K562 (cell line): Measurements from ENCODE around the gene UGT3A2. TPM values are rescaled to one million over a fixed set of nuclear protein-coding genes. Genes with fewer than 3 reads are reported as not detected.

Experiments
- ATAC-seq: fragments of 200-7000 bp; cut with Tn5 transposase; 3 replicates; pipeline ENCODE4 v1.9.1; 2020; ENCODE audit warnings: moderate library complexity
- BruUV-seq: library from RNA; stranded (reverse); fragments of 400-500 nt; replicated peaks from 2 replicates; lab custom pipeline; 2021; lab: Mats Ljungman, UMichigan
- CTCF ChIA-PET: fragments of 300-600 bp; formaldehyde crosslinking; extraction: SDS; loops from one replicate; lab custom pipeline; 2021; ENCODE audit warnings: low intra/inter-chr PET ratio; lab: Yijun Ruan, JAX
- POLR2A ChIA-PET: fragments of 300-600, 350-650 bp; sonication (Branson Sonifier 250); formaldehyde crosslinking; extraction: SDS; loops from one replicate; lab custom pipeline; 2021; ENCODE audit warnings: antibody characterized with exemption, inconsistent platforms; lab: Yijun Ruan, JAX
- DNase-seq, 4 experiments: peaks; one replicate each; pipeline versions ENCODE4 v3.0.0 to v3.0.0-alpha.2; 2011 to 2018; ENCODE audit warnings: low spot score in 3 of 4, mixed read lengths in 3 of 4; ENCODE audit errors: extremely low read depth in 1 of 4
- FAIRE-seq: peaks from 2 replicates; lab custom pipeline; 2011; peaks lifted over from hg19 to GRCh38; lab: Jason Lieb, UNC
- H2AFZ ChIP-seq: 2 replicates; pipeline ENCODE4 v1.6.0; 2011; ENCODE audit warnings: low read depth, low read length, control low read depth, inconsistent platforms
- H3K27ac ChIP-seq: fragments of 200-600 bp; 3 replicates; pipeline ENCODE4 v1.8.0; 2011; ENCODE audit warnings: low read depth, mild to moderate bottlenecking, control low read depth, inconsistent platforms, low read length, moderate library complexity, mixed read lengths; ENCODE audit errors: extremely low read depth
- H3K27me3 ChIP-seq, 2 experiments: fragments of 300-600 bp in 1 of 2; 2 replicates in 1 of 2; 3 replicates in 1 of 2; pipeline versions ENCODE4 v1.6.0 to v1.8.0; 2011; ENCODE audit warnings: inconsistent platforms in 2 of 2, low read length in 2 of 2, mild to moderate bottlenecking in 1 of 2, mixed read lengths in 1 of 2, moderate library complexity in 1 of 2; ENCODE audit not compliant: control insufficient read depth in 2 of 2, insufficient read depth in 2 of 2
- H3K36me3 ChIP-seq: fragments of 300-600 bp; 3 replicates; pipeline ENCODE4 v1.8.0; 2011; ENCODE audit warnings: mild to moderate bottlenecking, low read length, inconsistent platforms; ENCODE audit not compliant: control insufficient read depth, insufficient read depth
- H3K4me1 ChIP-seq, 2 experiments: fragments of 200-600 bp in 1 of 2; replicated peaks in 1 of 2; 2 replicates in 1 of 2; 3 replicates in 1 of 2; pipeline versions ENCODE4 v1.5.1 to v1.8.0; 2011; ENCODE audit warnings: inconsistent platforms in 2 of 2, low read length in 2 of 2, mild to moderate bottlenecking in 1 of 2, mixed read lengths in 1 of 2, moderate library complexity in 1 of 2; ENCODE audit not compliant: control insufficient read depth in 2 of 2, insufficient read depth in 2 of 2
- H3K4me2 ChIP-seq: 2 replicates; pipeline ENCODE4 v1.6.1; 2011; ENCODE audit warnings: low read length, control low read depth, inconsistent platforms, mixed read lengths; ENCODE audit not compliant: insufficient read depth
- H3K4me3 ChIP-seq: fragments of 200-600 bp; sonication (generic), shearing (Covaris generic); 2 replicates; pipeline ENCODE4 v1.5.1; 2016; ENCODE audit warnings: control low read depth, inconsistent platforms
- H3K79me2 ChIP-seq: fragments of 200-600 bp; 3 replicates; pipeline ENCODE4 v1.8.0; 2011; ENCODE audit warnings: low read length, inconsistent platforms; ENCODE audit not compliant: control insufficient read depth, insufficient read depth
- H3K9ac ChIP-seq, 2 experiments: 2 replicates each; pipeline versions ENCODE4 v1.6.0 to v1.6.1; 2011; ENCODE audit warnings: low read depth in 2 of 2, low read length in 2 of 2, control low read depth in 1 of 2, inconsistent platforms in 1 of 2, mild to moderate bottlenecking in 1 of 2, mixed read lengths in 1 of 2; ENCODE audit not compliant: insufficient read depth in 1 of 2
- H3K9me1 ChIP-seq: one replicate; pipeline ENCODE4 v1.6.0; 2011; ENCODE audit warnings: inconsistent platforms, mild to moderate bottlenecking, low read length, moderate library complexity; ENCODE audit not compliant: control insufficient read depth, insufficient read depth
- H3K9me3 ChIP-seq: replicated peaks from 2 replicates; pipeline ENCODE4 v1.5.1; 2011; ENCODE audit warnings: low read depth, low read length, inconsistent platforms; ENCODE audit not compliant: control insufficient read depth, insufficient read depth
- H4K20me1 ChIP-seq: replicated peaks from 2 replicates; pipeline ENCODE4 v1.6.1; 2011; ENCODE audit warnings: low read length, inconsistent platforms, mixed read lengths; ENCODE audit not compliant: control insufficient read depth, insufficient read depth
- ARID4B ChIP-seq: sonication (generic); formaldehyde crosslinking; IDR thresholded peaks from 2 replicates; pipeline ENCODE4 v1.8.0; 2022; ENCODE audit warnings: mild to moderate bottlenecking, missing genetic modification reagents
- CHD2 ChIP-seq: IDR thresholded peaks from 2 replicates; pipeline ENCODE4 v1.6.1; 2011; ENCODE audit warnings: low read depth, low read length
- ETS2 ChIP-seq: IDR thresholded peaks from 2 replicates; pipeline ENCODE4 v1.6.1; 2016; ENCODE audit warnings: borderline replicate concordance, missing genetic modification characterization, mild to moderate bottlenecking, moderate library complexity, missing compliant biosample characterization; ENCODE audit not compliant: poor library complexity, severe bottlenecking
- GABPA ChIP-seq: fragments of 200-800 bp; sonication (Bioruptor generic); conservative IDR thresholded peaks from 2 replicates; pipeline ENCODE4 v1.6.1; 2016; ENCODE audit warnings: low read depth, missing genetic modification characterization, missing compliant biosample characterization
- GTF3C2 ChIP-seq: IDR thresholded peaks from 3 replicates; pipeline ENCODE4 v1.6.1; 2011; ENCODE audit warnings: borderline replicate concordance, mild to moderate bottlenecking, moderate library complexity; ENCODE audit not compliant: insufficient read length; ENCODE audit errors: extremely low read depth
- HCFC1 ChIP-seq: IDR thresholded peaks from 2 replicates; pipeline ENCODE4 v1.6.1; 2012; ENCODE audit warnings: low read depth, low read length, improper control_type of control experiment
- KHSRP ChIP-seq: fragments of 450-650 bp; IDR thresholded peaks from 2 replicates; pipeline ENCODE4 v1.6.1; 2017
- MAZ ChIP-seq, 2 experiments: fragments of 450-650 bp in 1 of 2; sonication (generic) in 1 of 2; formaldehyde crosslinking; IDR thresholded peaks in 1 of 2; conservative IDR thresholded peaks in 1 of 2; 2 replicates each; pipeline versions ENCODE4 v1.4.0 to v1.5.0; 2020; ENCODE audit warnings: mild to moderate bottlenecking in 1 of 2, missing genetic modification reagents in 1 of 2
- MYC ChIP-seq, 2 experiments: fragments of 250-450 bp in 1 of 2; sonication (Bioruptor Pico) in 1 of 2; IDR thresholded peaks; 2 replicates each; pipeline versions ENCODE4 v1.5.1 to v1.6.1; 2012 to 2021; ENCODE audit warnings: low read depth in 2 of 2, borderline replicate concordance in 1 of 2, improper control_type of control experiment in 1 of 2, low read length in 1 of 2, mild to moderate bottlenecking in 1 of 2, moderate library complexity in 1 of 2
- NELFE ChIP-seq: IDR thresholded peaks from 2 replicates; pipeline ENCODE4 v1.6.1; 2011; ENCODE audit warnings: mild to moderate bottlenecking; ENCODE audit not compliant: insufficient read depth, insufficient read length
- OTX1 ChIP-seq: fragments of 450-650 bp; formaldehyde crosslinking; IDR thresholded peaks from 2 replicates; pipeline ENCODE4 v1.4.0; 2022; ENCODE audit warnings: mild to moderate bottlenecking
- ZBTB2 ChIP-seq: fragments of 450-650 bp; IDR thresholded peaks from 2 replicates; pipeline ENCODE4 v1.6.1; 2016; ENCODE audit warnings: antibody characterized with exemption
- ZNF143 ChIP-seq: sonication (generic); formaldehyde crosslinking; IDR thresholded peaks from 2 replicates; pipeline ENCODE4 v1.9.0; 2022; ENCODE audit warnings: mild to moderate bottlenecking, missing genetic modification reagents
- ZNF24 ChIP-seq: fragments of 450-650 bp; IDR thresholded peaks from 2 replicates; pipeline ENCODE4 v1.6.1; 2016
- ZNF507 ChIP-seq: conservative IDR thresholded peaks from 2 replicates; pipeline ENCODE4 v1.6.1; 2017; ENCODE audit warnings: missing genetic modification characterization, missing compliant biosample characterization
- WGBS: fragments of 100-300 bp; shearing (Covaris generic); methylation state at CpG from one replicate; pipeline ENCODE4 v1.1.6; 2016; ENCODE audit warnings: low coverage, mixed read lengths; ENCODE audit not compliant: insufficient coverage; ENCODE audit errors: missing lambda C conversion rate; 5-methylcytosine and 5-hydroxymethylcytosine counted together
- in situ Hi-C: fragments of 300-500 bp; cut with MboI; formaldehyde crosslinking; loops from 4 replicates; pipeline ENCODE4 v1.15.0; 2018; ENCODE audit warnings: inconsistent platforms, mixed read lengths
- intact Hi-C: fragments of 100-400 bp; cut with micrococcal nuclease; formaldehyde crosslinking; loops from 2 replicates; pipeline ENCODE4 v1.14.2; 2022
- polyA plus RNA-seq, 8 experiments: library from polyadenylated mRNA; depleted of rRNA in 4 of 8; stranded (reverse) in 5 of 8; unstranded in 3 of 8; fragments of >200 nt; fragmentation: Nextera tagmentation in 2 of 8; fragmentation: Illumina TruSeq in 1 of 8; extraction: Ambion mirVana in 2 of 8; extraction: Trizol in 1 of 8; gene quantifications; 2 replicates each; pipeline versions ENCODE4 v1.2.1 to v1.2.3, GENCODE V29; 2011 to 2014; ENCODE audit warnings: inconsistent platforms in 1 of 8, missing spikeins in 1 of 8
- total RNA-seq, 7 experiments: library from RNA; depleted of rRNA in 6 of 7; stranded (reverse); fragments of >200 nt in 6 of 7; fragmentation: Illumina TruSeq in 2 of 7; extraction: Trizol in 2 of 7; gene quantifications; 2 replicates each; pipeline versions ENCODE4 v1.2.1 to v1.2.3, GENCODE V29; 2011 to 2021; ENCODE audit warnings: low replicate concordance in 1 of 7

The UGT3A2 gene
- total and polyA plus RNA-seq, 9 of the 15 experiments (the other 6 are each of a cell fraction or from before 2014, with no cell fraction given), result not detected

GRCh38 chr5:35990520-35990919 is 76.2 kb downstream of the UGT3A2 start:
- FAIRE-seq, result no peak
- BruUV-seq, result no TSS peak
- no peaks in the 10 kb centered on the region for H3K9me1 ChIP-seq
- no peaks in the 10 kb centered on the region for H3K9me3 ChIP-seq
- 0% methylated on average over 12 of the region's 12 CpGs for WGBS
- H3K9ac ChIP-seq, result no peak overlapping the region
- CTCF ChIA-PET, result no interaction called here
- no peak overlapping the region for H3K4me3 ChIP-seq
- H3K4me2 ChIP-seq, result no peak overlapping the region
- POLR2A ChIA-PET, result no interaction called here
- H3K4me1 ChIP-seq, result no peaks in the 10 kb centered on the region
- no peaks in the 10 kb centered on the region for H3K79me2 ChIP-seq
- no peaks in the 10 kb centered on the region for H4K20me1 ChIP-seq
- in situ Hi-C loops (no loop called here), intact Hi-C loops (no loop called here)
- peak; percentile 42; the same call in 2 of the 3 replicates for ATAC-seq
- no peak for DNase-seq
- H3K27me3 ChIP-seq, result peaks cover 5 to 13% of the 10 kb centered on the region in 2 experiments; a peak in 4 of 5 replicates
- H3K27ac ChIP-seq, result no peak overlapping the region
- no peaks in the 10 kb centered on the region for H3K36me3 ChIP-seq
- H2AFZ ChIP-seq, result no peak overlapping the region
- TF ChIP-seq NELFE (no peak), ZNF143 (CRISPR knock-in tag) (no peak), ZNF24 (no peak), KHSRP (no peak), OTX1 (no peak), GTF3C2 (no peak), ARID4B (CRISPR knock-in tag) (no peak), HCFC1 (no peak), CHD2 (no peak), ETS2 (tag) (no peak), GABPA (tag) (no peak), MYC (IDR thresholded peaks at IDR 0.05; ENCODE audit: low read depth, low read length) (no peak), MYC (CRISPR knock-in tag; IDR thresholded peaks at IDR 0.05; ENCODE audit: borderline replicate concordance, low read depth) (no peak), MAZ (CRISPR knock-in tag; conservative IDR thresholded peaks at IDR 0.05 in 1 of 2, IDR thresholded peaks at IDR 0.05 in 1 of 2) (no peak), ZBTB2 (no peak), ZNF507 (no peak)
